GM19455 (cell line): Measurements from ENCODE around the gene SEC16A.
"Not testable (repeated sequence)": the region's sequence is repeated elsewhere in the genome, so short reads cannot be mapped to it uniquely, and the experiment has no call there.

Source experiments
- ATAC-seq: cut with Tn5 transposase; IDR thresholded peaks from one replicate; pipeline ENCODE4 v1.9.1; 2021; ENCODE audit not compliant: unreplicated experiment

SEC16A gene

DNA sequence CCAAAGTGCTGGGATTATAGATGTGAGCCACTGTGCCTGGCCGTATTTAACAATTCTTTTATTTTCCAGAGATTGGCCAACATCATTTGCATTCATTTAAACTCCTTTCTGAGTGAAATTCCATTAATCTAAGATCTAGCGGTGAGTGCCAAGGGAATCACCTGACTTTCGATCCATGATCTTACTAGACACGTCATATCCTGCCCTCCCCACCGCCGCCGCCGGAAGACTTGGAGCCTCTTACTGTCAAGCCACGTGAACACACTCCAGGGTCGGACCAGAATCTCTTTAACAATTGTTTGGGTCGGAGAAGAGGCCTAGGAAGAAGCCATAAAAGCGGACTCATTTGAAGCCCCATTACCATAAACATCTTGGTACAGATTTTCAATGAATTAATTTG, 56.1 kb downstream of the SEC16A start:
- no peak for ATAC-seq

DNA sequence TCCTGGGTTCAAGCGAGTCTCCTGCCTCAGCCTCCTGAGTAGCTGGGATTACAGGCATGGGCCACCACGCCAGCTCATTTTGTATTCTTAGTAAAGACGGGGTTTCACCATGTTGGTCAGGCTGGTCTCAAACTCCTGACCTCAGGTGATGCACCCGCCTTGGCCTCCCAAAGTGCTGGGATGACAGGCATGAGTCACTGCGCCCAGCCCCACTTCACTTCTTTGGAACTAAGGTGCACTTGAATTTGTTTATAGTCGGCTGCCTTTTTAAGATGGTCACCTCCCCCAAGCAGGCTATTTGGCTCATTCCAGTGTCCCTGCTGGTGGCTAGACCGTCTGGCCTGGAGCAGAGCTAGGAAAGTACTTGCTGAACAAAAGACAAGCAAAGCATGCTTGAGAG, 57.5 kb downstream of the SEC16A start:
- not testable (repeated sequence) for ATAC-seq

DNA sequence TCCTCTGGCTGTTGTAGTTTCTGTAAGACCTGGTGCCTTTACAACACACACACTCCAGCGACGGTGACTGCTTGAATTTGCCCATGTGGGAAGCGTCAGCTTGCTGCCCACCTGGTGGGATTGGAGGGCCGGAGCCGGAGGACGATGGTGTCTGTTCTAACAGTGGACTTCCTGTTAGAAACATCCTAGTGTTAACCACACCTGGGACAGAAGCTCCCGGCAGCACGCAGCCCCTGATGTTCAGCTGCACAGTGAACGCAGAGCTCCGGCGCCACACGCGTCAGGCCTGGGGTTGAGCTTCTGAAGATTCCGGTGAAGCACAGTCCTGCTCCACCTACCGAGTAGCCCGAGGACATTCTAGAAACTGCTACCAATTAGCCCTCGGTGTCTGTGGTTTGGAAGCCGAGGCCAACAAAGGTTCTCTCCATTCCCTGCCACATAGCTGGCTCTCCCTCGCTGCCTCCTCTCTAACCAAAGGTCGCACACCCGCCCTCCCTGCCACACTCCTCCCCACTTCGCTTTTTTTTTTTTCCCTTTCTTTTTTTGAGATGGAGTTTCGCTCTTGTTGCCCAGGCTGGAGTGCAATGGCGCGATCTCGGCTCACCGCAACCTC, 58.0 kb downstream of the SEC16A start:
- no peak for ATAC-seq

DNA sequence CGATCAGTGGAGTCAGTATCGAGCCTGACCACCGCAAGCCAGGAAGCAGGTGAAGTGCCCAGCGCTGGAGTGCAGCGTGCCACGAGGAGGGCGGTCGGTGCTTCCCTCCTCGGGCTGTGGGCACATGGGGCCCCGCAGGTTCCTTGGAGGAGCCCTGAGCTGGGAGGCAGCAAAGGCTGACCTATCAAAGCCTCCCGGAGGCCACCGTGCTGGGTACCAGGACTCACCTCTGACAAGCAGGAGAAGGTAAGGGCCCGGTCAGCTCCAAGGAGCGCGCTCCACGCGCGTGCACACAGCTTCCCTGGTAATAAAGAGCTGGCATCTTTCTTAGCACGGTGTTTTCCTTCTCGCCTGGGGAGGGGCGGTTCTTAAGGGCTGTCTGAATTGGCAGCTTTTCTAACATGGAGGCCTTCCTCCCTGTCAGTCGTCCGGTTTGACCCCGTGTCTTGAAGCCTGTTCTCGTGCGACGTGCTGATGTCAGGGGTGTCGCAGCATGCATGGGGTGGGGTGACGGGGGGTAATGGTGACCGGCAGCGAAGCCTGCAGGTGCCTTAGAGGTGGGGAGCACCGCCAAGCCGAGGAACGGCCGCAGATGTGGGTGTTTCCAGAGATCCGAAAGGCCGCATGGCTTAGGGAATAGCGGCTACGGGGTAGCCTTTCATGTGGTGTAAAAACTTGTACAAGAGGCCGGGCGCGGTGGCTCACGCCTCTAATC, 59.3 kb downstream of the SEC16A start:
- no peak for ATAC-seq

DNA sequence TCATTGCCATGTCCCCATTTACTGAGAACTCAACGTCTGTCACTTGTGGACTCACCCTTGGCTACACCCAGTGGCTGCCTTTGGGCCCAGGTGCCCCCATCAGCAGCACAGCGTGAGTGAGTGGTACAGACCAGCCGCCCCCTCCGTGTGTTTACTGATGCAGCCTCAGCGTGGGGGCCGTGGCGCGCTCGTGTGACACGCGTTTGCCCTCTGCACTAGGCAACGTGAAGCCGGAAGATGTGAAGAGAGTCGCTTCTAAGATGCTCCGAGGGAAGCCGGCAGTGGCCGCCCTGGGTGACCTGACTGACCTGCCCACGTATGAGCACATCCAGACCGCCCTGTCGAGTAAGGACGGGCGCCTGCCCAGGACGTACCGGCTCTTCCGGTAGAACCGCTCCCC, 60.0 kb downstream of the SEC16A start:
- ATAC-seq, result no peak

DNA sequence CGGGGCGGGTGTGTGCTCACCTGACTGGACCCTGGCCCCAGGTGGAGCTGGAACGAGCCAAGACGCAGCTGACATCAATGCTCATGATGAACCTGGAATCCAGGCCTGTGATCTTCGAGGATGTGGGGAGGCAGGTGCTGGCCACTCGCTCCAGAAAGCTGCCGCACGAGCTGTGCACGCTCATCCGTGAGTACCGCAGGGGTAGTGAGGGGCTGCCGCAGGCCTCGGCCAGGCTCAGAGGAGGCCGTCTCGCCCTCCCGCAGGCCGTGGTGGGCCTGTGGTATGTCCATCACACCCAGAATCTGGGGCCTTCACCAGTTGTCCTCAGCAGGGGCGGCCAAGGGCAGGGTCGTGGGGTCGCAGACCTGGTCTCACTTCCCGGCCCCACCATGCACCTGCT, 61.0 kb downstream of the SEC16A start:
- ATAC-seq, result no peak

DNA sequence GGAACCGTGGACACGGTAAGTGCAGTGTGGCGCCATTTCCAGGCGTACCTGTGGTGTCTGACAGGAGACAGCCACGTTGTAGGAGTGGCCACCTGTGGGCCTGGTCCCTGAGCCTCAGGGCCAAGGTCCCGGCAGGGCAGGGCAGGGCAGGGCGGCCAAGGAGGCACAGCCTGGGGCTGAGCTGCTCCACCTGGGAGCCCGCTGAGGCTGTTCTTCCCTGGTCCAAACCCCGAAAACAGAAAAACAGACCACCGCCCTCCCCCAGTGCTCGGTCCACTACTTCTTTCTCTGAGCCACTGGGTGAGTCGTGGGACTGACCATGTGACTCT, 63.8 kb downstream of the SEC16A start:
- ATAC-seq, result no peak

DNA sequence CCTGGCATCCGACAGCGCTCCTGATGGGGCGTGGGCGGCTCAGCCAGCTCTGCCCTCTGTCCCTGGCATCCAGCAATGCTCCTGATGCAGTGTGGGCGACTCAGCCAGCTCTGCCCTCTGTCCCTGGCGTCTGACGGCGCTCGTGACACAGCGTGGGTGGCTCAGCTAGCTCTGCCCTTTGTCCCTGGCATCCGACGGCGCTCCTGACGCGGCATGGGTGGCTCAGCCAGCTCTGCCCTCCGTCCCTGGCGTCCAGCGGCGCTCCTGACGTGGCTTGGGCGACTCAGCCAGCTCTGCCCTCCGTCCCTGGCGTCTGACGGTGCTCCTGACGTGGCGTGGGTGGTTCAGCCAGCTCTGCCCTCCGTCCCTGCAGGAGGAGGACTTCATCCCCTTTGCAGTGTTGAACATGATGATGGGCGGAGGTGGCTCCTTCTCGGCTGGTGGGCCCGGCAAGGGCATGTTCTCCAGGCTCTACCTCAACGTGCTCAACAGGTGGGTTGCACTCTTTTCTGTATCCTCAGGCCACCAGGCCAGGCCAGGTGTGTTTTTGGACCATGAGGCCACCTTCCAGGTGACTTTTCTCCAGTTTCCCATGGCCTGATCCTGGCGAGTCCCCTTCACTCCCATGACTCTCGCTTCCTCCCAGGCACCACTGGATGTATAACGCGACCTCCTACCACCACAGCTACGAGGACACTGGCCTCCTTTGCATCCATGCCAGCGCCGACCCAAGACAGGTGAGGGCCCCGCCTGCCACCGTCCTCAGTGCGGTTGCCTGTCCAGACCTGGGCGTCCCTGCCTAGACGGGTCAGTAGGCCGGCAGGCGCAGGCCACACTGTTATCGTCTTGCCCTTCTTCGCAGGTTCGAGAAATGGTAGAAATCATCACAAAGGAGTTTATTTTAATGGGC, 64.4 kb downstream of the SEC16A start:
- ATAC-seq, result no peak

DNA sequence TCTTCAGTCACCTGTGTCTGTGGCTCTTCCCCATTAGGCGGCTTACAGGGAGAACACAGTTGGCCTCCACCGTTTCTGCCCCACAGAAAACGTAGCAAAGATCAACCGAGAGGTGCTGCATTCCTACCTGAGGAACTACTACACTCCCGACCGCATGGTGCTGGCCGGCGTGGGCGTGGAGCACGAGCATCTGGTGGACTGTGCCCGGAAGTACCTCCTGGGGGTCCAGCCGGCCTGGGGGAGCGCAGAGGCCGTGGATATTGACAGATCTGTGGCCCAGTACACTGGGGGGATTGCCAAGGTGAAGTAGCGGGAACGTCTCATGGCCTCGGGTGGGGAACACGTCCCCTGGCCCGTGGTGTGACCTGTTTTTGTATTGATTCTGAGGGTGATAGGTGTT, 65.9 kb downstream of the SEC16A start:
- no peak for ATAC-seq

DNA sequence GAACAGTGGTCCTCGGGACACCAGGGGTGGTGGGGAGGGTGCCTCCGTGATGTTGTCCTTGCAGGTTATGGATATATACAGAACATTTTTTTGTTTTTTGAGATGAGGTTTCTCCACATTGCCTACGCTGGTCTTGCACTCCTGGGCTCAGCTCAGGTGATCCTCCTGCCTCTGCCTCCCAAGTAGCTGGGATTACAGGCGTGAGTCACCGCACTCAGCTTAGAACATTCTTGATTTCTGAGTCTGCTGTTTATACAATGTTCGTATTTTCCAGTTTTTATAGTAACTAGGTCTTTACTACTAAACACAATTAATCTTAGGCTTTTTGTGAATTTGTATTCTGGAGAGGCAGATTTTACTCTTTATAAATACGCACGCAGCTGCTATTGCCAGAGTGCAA, 66.4 kb downstream of the SEC16A start:
- no peak for ATAC-seq

DNA sequence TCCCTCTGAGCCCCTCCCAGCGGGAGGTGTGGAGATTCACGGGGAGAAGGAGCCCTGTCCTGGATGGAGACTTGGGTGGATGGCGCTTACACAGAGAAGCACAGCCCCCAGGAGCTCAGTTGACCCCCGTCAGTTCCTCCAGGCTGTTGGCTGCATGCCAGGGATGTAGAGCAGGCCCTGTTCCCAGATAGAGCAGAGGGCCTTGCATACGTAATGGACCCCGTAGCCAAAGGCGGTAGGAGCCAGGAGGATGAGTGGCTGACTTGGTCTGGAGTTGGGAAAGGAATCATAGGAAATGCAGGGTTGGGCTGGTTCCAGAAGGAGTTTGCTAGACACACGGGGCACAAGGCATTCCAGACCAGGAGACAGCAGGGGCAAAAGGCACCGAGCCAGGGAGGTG, 69.9 kb downstream of the SEC16A start:
- no peak for ATAC-seq

DNA sequence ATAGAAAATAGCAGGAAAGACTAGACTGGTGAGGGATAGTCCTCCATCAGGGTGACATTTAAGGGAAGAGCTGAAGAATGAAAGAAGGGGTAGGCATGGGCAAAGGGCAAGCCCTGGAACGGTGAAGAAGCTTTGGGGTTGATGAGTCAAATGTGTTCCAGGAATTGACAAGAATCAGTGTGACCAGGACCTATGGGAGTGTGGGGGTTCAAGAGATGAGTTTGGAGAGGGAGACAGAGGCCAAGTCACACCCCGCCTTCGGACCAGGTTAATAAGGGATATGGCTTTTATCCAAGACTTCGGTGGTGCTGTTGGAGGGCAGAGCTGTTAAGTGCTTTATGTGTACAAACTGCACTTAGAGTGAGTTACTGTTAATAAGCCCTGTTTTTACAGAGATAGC, 71.5 kb downstream of the SEC16A start:
- no peak for ATAC-seq

DNA sequence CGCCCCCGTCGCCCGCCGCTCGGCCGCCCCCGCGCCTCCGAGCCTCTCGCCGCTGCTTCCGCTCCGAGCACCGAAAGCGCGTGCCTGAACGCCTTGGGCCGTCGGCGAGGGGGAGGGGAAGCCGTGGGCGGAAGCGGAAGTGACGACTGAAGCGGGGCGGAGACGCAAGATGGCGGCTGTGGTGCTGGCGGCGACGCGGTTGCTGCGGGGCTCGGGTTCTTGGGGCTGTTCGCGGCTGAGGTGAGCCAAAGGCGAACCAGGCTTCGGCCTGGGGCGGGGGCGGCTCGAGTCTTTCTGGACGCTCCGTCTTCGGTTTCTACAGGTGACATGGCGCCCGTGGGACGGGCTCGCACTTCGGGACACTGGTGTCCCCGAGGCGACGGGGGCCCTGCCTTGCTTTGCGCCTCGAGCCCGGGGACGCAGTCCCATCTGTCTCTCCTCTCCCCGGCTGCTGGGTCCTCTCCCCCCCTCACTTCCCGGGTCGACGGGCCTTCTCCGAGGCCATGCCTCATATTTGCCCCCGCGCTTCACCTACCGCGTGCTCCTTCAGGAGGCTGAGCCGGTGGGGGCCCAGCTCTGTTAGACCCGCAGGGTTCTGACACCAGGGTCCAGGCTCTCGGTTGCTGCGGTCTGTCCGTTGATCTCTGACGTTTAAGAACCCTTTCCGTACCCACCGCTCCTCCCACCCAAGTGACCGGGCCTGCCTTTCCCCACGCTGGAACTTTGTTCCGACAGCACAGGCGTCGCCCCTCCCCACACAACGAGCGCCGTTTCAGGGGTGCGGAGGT, 72.1 kb downstream of the SEC16A start, which contains the start of the genes ENTR1 and PMPCA:
ENTR1 (minus strand) TSS at position 115 of the 788 bp plus-strand sequence. CDS start 217 bp downstream, outside the sequence.
PMPCA (plus strand) TSS at position 159 of the 788 bp plus-strand sequence; CDS start at position 170, 11 bp downstream.
- peak; percentile 72 for ATAC-seq

DNA sequence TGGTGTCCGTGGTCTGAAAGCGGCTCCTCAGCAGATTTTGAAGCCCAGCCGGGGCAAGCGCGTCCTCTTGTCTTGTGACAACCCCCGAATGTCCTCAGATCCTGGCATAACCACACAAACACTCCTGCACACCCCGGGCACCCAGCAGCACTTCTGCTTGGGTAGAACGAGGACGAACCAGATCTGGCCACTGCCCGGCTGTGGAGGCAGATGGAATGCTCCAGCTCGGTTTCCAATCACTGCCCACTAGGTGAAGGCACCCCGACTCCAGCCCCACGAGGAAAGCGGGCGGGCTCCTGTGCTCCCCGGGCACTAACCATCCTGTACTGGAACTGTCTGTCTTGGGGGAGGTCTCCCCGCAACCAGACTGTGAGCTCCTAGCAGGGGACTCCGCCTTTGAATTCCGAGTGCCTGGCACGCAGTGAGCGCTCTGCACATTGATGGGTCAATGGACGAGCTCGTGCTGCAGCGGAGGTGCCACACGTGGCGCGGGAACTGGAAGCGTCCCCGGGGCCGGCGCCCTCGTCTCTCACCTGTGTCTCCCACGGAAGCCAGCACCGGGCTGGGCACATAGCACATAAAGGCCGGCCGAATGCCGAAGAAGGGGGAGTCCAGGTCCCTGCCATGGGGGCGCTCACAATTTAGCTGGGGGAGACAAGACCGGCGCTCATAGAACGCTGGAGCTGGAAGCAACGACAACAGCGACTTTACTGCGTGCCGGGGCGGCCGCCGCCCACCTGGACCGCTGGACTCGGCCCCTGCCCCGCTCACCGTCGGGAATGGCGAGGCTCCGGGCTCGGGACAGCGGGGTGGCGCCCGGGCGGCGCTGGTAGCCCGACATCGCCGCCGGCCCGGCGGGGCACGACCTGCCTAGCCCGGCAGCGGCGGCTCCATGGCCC, 73.0 kb downstream of the SEC16A start:
- peak; percentile 35 for ATAC-seq

DNA sequence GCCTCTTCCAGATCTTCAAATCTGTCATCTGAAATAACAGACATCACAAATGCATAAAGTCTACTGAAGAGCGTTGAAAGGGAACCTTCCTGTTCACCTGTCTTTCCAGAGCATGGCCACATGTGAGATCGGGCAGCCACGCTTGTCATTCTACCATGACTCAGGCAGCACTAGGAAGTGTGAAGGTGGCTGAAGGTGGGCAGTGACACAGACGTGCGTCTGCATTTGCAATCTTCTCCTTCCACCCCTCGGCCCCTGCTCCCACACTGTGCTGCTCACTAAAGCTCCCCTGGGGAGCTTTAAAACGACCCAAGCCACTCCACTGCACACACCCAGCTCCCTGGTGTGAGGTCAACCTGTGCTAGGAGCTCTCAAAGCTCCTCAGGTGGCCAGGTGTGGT, 74.9 kb downstream of the SEC16A start:
- no peak for ATAC-seq

DNA sequence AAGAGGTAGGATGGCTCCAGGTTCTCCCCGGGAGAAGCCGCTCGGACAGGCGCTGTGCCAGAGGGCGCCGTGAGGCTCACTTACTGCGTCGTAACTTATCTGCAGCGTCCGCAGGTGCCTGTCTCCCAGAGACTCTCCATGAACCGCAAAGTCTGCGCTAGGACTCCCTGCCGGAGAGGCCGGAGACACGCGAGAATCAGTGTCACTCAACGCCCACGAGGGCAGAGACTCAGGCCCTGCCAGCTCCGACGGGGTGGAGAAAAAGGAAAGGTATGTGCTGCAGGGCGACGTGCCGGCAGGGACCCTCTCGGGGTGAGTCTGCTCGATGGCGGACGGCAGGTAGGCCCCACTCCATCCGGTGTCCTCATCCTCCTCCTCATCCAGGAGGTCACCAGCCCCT, 75.8 kb downstream of the SEC16A start:
- ATAC-seq, result not testable (repeated sequence)

DNA sequence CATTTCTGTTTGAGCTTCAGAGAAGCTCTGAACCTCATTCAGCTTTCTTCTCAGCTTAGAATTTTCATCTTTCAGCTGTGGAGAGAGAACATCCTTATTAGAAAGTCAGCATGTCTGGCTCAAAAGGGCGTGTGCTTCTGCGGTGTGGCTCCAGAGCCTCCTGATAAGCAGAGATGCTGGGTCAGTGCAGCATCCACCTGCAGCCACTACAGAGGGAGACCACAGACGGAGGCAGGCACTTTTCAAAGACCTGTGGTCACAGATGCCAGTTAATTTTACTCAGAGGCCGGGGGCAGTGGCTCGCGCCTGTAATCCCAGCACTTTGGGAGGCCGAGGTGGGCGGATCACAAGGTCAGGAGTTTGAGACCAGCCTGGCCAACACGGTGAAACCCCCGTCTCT, 76.9 kb downstream of the SEC16A start:
- ATAC-seq, result not testable (repeated sequence)

DNA sequence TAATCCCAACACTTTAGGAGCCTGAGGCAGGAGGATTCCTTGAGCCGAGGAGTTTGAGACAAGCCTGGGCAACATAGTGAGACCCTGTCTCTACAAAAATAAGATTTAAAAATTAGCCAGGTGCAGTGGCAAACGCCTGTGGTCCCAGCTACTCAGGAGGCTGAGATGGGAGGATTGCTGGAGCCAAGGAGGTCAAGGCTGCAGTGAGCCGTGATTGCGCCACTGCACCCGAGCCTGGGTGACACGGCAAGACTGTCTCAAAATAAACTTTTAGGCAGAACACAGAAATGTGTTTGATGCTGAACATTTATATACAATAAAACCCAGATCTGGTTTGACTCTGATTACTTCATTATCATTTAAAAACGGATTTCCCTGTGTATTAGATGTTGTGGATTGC, 77.4 kb downstream of the SEC16A start:
- ATAC-seq, result no peak

DNA sequence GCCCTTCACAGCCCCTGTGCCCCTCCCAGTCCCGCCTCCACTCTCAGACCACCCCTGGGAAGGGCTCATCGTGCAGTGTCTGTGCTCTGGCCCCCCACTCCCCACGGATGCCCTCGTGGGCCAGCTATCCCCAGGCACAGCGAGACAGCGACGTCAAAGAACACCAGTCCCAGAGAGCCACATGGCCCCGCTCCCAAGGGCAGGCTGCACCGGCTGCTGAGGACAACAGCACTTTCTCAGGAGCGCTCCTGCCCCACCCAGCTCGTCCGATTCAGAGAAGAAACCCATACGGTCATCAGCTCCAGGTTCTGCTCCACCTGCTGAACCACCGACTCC, 78.1 kb downstream of the SEC16A start:
- no peak for ATAC-seq
